HCT116 (cell line): ENCODE results near the gene LAYN. TPM values are rescaled to one million over a fixed set of nuclear protein-coding genes. Genes with fewer than 3 reads are reported as not detected.

Source experiments
- ATAC-seq: fragments of 200-7000 bp; cut with Tn5 transposase; 2 replicates; pipeline ENCODE4 v1.9.1; 2020; ENCODE audit warnings: mild to moderate bottlenecking, moderate library complexity
- BruUV-seq: library from RNA; stranded (reverse); fragments of 400-500 nt; replicated peaks from 2 replicates; lab custom pipeline; 2021; lab: Mats Ljungman, UMichigan
- CTCF ChIA-PET: fragments of 300-600 bp; sonication (Branson Sonifier 250); formaldehyde crosslinking; loops from one replicate; lab custom pipeline; 2021; ENCODE audit warnings: antibody characterized with exemption; lab: Charles Lee
- POLR2A ChIA-PET: fragments of 300-600, 350-600 bp; sonication (Branson Sonifier 250); formaldehyde crosslinking; loops from one replicate; lab custom pipeline; 2021; ENCODE audit warnings: antibody characterized with exemption; lab: Charles Lee
- RAD21 ChIA-PET, 2 experiments: fragments of 300-600 bp; sonication (Branson Sonifier 250); formaldehyde crosslinking; loops; one replicate each; lab custom pipeline; 2023; ENCODE audit warnings: low total read pairs in 2 of 2; ENCODE audit not compliant: uncharacterized antibody in 2 of 2, unreplicated experiment in 2 of 2, low non-redundant PET in 1 of 2; lab: Charles Lee
- DNase-seq: peaks from one replicate; pipeline ENCODE4 v3.0.0-alpha.2; 2010; ENCODE audit warnings: low read depth, low spot score
- H2AFZ ChIP-seq: fragments of 200-600 bp; shearing (Covaris generic), sonication (generic); 2 replicates; pipeline ENCODE4 v1.6.1; 2017; ENCODE audit warnings: low read depth, mixed run types, mixed read lengths, antibody characterized with exemption, low read length; ENCODE audit not compliant: poor library complexity, severe bottlenecking
- H3K27ac ChIP-seq: 2 replicates; pipeline ENCODE4 v1.5.1; 2012; ENCODE audit warnings: low read depth, low read length
- H3K27me3 ChIP-seq: fragments of 200-600 bp; sonication (generic); 2 replicates; pipeline ENCODE4 v1.6.1; 2016; ENCODE audit warnings: mixed run types, low read length, mixed read lengths; ENCODE audit not compliant: insufficient read depth
- H3K36me3 ChIP-seq, 2 experiments: fragments of 200-500 bp in 1 of 2; fragments of 200-600 bp in 1 of 2; sonication (Bioruptor generic) in 1 of 2; sonication (generic) in 1 of 2; 2 replicates each; pipeline versions ENCODE4 v1.5.1 to v1.6.1; 2014 to 2016; ENCODE audit warnings: low read length in 2 of 2, inconsistent platforms in 1 of 2, mixed read lengths in 1 of 2, mixed run types in 1 of 2; ENCODE audit not compliant: insufficient read depth in 2 of 2, control insufficient read depth in 1 of 2
- H3K4me1 ChIP-seq, 2 experiments: fragments of 200-600 bp in 1 of 2; sonication (generic) in 1 of 2; 2 replicates each; pipeline versions ENCODE4 v1.5.1 to v1.6.1; 2012 to 2017; ENCODE audit warnings: low read length in 2 of 2, inconsistent platforms in 1 of 2, mild to moderate bottlenecking in 1 of 2, mixed read lengths in 1 of 2, mixed run types in 1 of 2, moderate library complexity in 1 of 2; ENCODE audit not compliant: insufficient read depth in 2 of 2, control insufficient read depth in 1 of 2
- H3K4me2 ChIP-seq: fragments of 200-600 bp; sonication (generic); 2 replicates; pipeline ENCODE4 v1.6.1; 2017; ENCODE audit warnings: mixed run types, low read length, mixed read lengths
- H3K4me3 ChIP-seq, 2 experiments: fragments of 200-600 bp in 1 of 2; sonication (generic) in 1 of 2; replicated peaks in 1 of 2; 2 replicates each; pipeline ENCODE4 v1.5.1; 2011 to 2016; ENCODE audit warnings: low read length in 2 of 2, control low read depth in 1 of 2, low read depth in 1 of 2, mild to moderate bottlenecking in 1 of 2, mixed read lengths in 1 of 2, mixed run types in 1 of 2
- H3K79me2 ChIP-seq: fragments of 200-600 bp; sonication (generic); 2 replicates; pipeline ENCODE4 v1.6.1; 2017; ENCODE audit warnings: mild to moderate bottlenecking, mixed run types, low read length, moderate library complexity, mixed read lengths; ENCODE audit not compliant: insufficient read depth
- H3K9ac ChIP-seq: fragments of 200-600 bp; sonication (generic); 2 replicates; pipeline ENCODE4 v1.6.1; 2016; ENCODE audit warnings: low read length, mixed read lengths
- H3K9me2 ChIP-seq: fragments of 200-600 bp; sonication (generic), shearing (Covaris generic); 2 replicates; pipeline ENCODE4 v1.6.1; 2017; ENCODE audit warnings: mixed run types, mild to moderate bottlenecking, moderate library complexity; ENCODE audit not compliant: insufficient read depth
- H3K9me3 ChIP-seq, 2 experiments: fragments of 200-500 bp in 1 of 2; fragments of 200-600 bp in 1 of 2; sonication (Bioruptor generic) in 1 of 2; sonication (generic) in 1 of 2; 2 replicates each; pipeline ENCODE4 v1.6.1; 2014 to 2017; ENCODE audit warnings: low read length in 2 of 2, mixed read lengths in 2 of 2, inconsistent platforms in 1 of 2, low read depth in 1 of 2, mild to moderate bottlenecking in 1 of 2, mixed run types in 1 of 2, moderate library complexity in 1 of 2; ENCODE audit not compliant: control insufficient read depth in 1 of 2, insufficient read depth in 1 of 2
- H4K20me1 ChIP-seq: fragments of 200-600 bp; sonication (generic), shearing (Covaris generic); 2 replicates; pipeline ENCODE4 v1.6.1; 2017; ENCODE audit warnings: mixed run types, mild to moderate bottlenecking, moderate library complexity; ENCODE audit not compliant: insufficient read depth
- CBX3 ChIP-seq: IDR thresholded peaks from 2 replicates; pipeline ENCODE4 v1.6.1; 2012; ENCODE audit warnings: low read depth
- EGR1 ChIP-seq: IDR thresholded peaks from 2 replicates; pipeline ENCODE4 v1.6.1; 2012; ENCODE audit warnings: low read depth
- EZH2 ChIP-seq: fragments of 200-600 bp; sonication (generic); IDR thresholded peaks from 2 replicates; pipeline ENCODE4 v1.6.1; 2017; ENCODE audit warnings: antibody characterized with exemption, mixed run types
- EZH2phosphoT487 ChIP-seq: fragments of 200-600 bp; IDR thresholded peaks from 2 replicates; pipeline ENCODE4 v1.6.1; 2018; ENCODE audit warnings: antibody characterized with exemption, borderline replicate concordance
- FOSL1 ChIP-seq: IDR thresholded peaks from 2 replicates; pipeline ENCODE4 v1.6.1; 2012; ENCODE audit warnings: low read depth
- JUND ChIP-seq: IDR thresholded peaks from 2 replicates; pipeline ENCODE4 v1.6.1; 2012
- POLR2A ChIP-seq: IDR thresholded peaks from 2 replicates; pipeline ENCODE4 v1.7.0; 2011; ENCODE audit warnings: borderline replicate concordance; ENCODE audit not compliant: insufficient read depth, insufficient read length; ENCODE audit errors: extremely low read depth
- SIN3A ChIP-seq: IDR thresholded peaks from 2 replicates; pipeline ENCODE4 v1.6.1; 2012; ENCODE audit warnings: low read depth
- YY1 ChIP-seq: IDR thresholded peaks from 2 replicates; pipeline ENCODE4 v1.6.1; 2011; ENCODE audit warnings: low read length, low read depth, moderate library complexity, mild to moderate bottlenecking; ENCODE audit not compliant: insufficient replicate concordance; ENCODE audit errors: extremely low read depth
- intact Hi-C: fragments of 100-400 bp; cut with micrococcal nuclease; formaldehyde crosslinking; loops from 2 replicates; pipeline ENCODE4 v1.10.0; 2022
- total RNA-seq: library from RNA; stranded (reverse); gene quantifications from one replicate; pipeline ENCODE4 v1.2.1, GENCODE V29; 2021; ENCODE audit not compliant: unreplicated experiment
- TF ChIP-seq, protein P1 (sequence below), 3 experiments: fragments of 200-600 bp in 1 of 3; sonication (generic) in 1 of 3; IDR thresholded peaks in 2 of 3; conservative IDR thresholded peaks in 1 of 3; 2 replicates each; pipeline ENCODE4 v1.5.1; 2012 to 2017; ENCODE audit warnings: low read depth in 2 of 3, low read length in 2 of 3, antibody characterized with exemption in 1 of 3, borderline replicate concordance in 1 of 3, control low read depth in 1 of 3, mild to moderate bottlenecking in 1 of 3, mixed read lengths in 1 of 3, mixed run types in 1 of 3, moderate library complexity in 1 of 3; ENCODE audit not compliant: insufficient read depth in 1 of 3
- TF ChIP-seq, protein P2 (sequence below): IDR thresholded peaks from 2 replicates; pipeline ENCODE4 v1.6.1; 2011; ENCODE audit warnings: mild to moderate bottlenecking, low read length, moderate library complexity; ENCODE audit not compliant: insufficient replicate concordance; ENCODE audit errors: extremely low read depth

LAYN gene
- total RNA-seq, 1 experiment from 2014 or later: not detected

DNA sequence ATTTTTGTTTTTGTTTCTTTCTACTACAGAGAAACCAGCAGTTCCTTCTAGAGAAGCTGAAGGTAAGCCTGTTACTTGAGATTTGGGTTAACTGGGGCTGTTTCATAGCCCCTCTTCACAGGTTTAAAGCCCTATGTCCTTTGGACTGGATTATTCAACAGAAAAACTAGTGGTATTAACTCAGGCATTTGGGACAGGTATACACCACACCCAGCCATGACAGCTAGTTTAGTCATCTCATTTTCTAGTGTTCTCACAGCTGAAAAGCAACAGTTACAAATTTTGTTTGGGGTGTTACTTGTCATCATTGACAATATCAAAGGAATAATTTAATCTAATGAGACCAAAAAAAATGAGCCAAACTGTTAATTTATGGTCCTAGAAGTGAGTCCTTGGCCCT is 14.0 kb downstream of the LAYN start:
- no peak overlapping the region for H3K4me3 ChIP-seq
- no peaks in the 10 kb centered on the region for H3K27me3 ChIP-seq
- H3K9ac ChIP-seq: no peak overlapping the region
- ChIA-PET POLR2A (no interaction called here), RAD21 (no interaction called here), CTCF (no interaction called here)
- H3K79me2 ChIP-seq: no peaks in the 10 kb centered on the region
- no peak for DNase-seq
- no TSS peak for BruUV-seq
- TF ChIP-seq FOSL1 (peak; percentile 53), JUND (peak; percentile 32; the same call in 1 of the 2 replicates), EZH2phosphoT487 (no peak)
- peaks cover 0 to 9% of the 10 kb centered on the region in 2 experiments; a peak in 2 of 4 replicates for H3K4me1 ChIP-seq
- H3K36me3 ChIP-seq: no peaks in the 10 kb centered on the region
- H3K9me3 ChIP-seq: no peaks in the 10 kb centered on the region; a peak in 1 of 4 replicates
- H3K4me2 ChIP-seq: peak overlapping the region; percentile 39; the same call in 1 of the 2 replicates
- H4K20me1 ChIP-seq: no peaks in the 10 kb centered on the region
- no peaks in the 10 kb centered on the region; the same call in 1 of the 2 replicates for H3K9me2 ChIP-seq
- intact Hi-C loops: no loop called here
- peak overlapping the region; percentile 75 for H2AFZ ChIP-seq
- no peak overlapping the region for H3K27ac ChIP-seq
- ATAC-seq: no peak

DNA sequence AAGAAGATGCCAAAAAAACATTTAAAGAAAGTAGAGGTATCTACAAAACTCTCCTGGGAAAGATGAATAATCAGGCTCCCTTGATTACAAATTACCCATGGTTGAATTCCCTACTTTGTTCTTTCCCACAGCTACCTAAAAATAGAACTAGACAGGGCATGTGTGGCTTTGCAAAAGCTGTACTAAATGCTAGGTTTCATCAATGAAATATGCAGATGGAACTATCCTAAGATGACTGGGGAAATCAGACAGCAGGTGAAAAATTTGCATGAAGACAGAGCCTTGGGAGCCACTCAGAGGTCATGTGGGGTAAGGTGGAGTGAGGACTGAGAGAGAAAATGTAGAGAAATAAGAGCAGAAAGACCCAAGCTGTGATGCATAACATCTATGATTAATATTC is 14.7 kb downstream of the LAYN start:
- H2AFZ ChIP-seq: no peak overlapping the region
- H3K4me2 ChIP-seq: no peak overlapping the region
- intact Hi-C loops: no loop called here
- H3K9me2 ChIP-seq: no peaks in the 10 kb centered on the region; the same call in 1 of the 2 replicates
- RAD21 ChIA-PET: no interaction called here
- H3K4me3 ChIP-seq: no peak overlapping the region
- no peak overlapping the region for H3K27ac ChIP-seq
- H3K9ac ChIP-seq: no peak overlapping the region
- DNase-seq (no peak), ATAC-seq (no peak)
- CTCF ChIA-PET: no interaction called here
- TF ChIP-seq EGR1: no peak
- no peak for TF ChIP-seq JUND
- no peak for TF ChIP-seq SIN3A
- no peak for TF ChIP-seq YY1
- TF ChIP-seq CBX3: no peak
- no peak for TF ChIP-seq EZH2
- TF ChIP-seq, protein P1, sequence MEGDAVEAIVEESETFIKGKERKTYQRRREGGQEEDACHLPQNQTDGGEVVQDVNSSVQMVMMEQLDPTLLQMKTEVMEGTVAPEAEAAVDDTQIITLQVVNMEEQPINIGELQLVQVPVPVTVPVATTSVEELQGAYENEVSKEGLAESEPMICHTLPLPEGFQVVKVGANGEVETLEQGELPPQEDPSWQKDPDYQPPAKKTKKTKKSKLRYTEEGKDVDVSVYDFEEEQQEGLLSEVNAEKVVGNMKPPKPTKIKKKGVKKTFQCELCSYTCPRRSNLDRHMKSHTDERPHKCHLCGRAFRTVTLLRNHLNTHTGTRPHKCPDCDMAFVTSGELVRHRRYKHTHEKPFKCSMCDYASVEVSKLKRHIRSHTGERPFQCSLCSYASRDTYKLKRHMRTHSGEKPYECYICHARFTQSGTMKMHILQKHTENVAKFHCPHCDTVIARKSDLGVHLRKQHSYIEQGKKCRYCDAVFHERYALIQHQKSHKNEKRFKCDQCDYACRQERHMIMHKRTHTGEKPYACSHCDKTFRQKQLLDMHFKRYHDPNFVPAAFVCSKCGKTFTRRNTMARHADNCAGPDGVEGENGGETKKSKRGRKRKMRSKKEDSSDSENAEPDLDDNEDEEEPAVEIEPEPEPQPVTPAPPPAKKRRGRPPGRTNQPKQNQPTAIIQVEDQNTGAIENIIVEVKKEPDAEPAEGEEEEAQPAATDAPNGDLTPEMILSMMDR (IDR thresholded peaks at IDR 0.05 in 2 of 3, conservative IDR thresholded peaks at IDR 0.05 in 1 of 3; ENCODE audit: borderline replicate concordance in 1 of 3, insufficient read depth in 1 of 3, low read depth in 2 of 3, low read length in 2 of 3): no peak
- no peak for TF ChIP-seq POLR2A
- TF ChIP-seq, protein P2, sequence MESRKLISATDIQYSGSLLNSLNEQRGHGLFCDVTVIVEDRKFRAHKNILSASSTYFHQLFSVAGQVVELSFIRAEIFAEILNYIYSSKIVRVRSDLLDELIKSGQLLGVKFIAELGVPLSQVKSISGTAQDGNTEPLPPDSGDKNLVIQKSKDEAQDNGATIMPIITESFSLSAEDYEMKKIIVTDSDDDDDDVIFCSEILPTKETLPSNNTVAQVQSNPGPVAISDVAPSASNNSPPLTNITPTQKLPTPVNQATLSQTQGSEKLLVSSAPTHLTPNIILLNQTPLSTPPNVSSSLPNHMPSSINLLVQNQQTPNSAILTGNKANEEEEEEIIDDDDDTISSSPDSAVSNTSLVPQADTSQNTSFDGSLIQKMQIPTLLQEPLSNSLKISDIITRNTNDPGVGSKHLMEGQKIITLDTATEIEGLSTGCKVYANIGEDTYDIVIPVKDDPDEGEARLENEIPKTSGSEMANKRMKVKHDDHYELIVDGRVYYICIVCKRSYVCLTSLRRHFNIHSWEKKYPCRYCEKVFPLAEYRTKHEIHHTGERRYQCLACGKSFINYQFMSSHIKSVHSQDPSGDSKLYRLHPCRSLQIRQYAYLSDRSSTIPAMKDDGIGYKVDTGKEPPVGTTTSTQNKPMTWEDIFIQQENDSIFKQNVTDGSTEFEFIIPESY: no peak
- no peaks in the 10 kb centered on the region for H3K27me3 ChIP-seq
- H3K79me2 ChIP-seq: no peaks in the 10 kb centered on the region
- BruUV-seq: no TSS peak
- H3K4me1 ChIP-seq: peaks cover 0 to 9% of the 10 kb centered on the region in 2 experiments; a peak in 2 of 4 replicates
- H3K9me3 ChIP-seq: no peaks in the 10 kb centered on the region; a peak in 1 of 4 replicates
- H3K36me3 ChIP-seq: no peaks in the 10 kb centered on the region
- H4K20me1 ChIP-seq: no peaks in the 10 kb centered on the region
- POLR2A ChIA-PET: no interaction called here
